Measurements from ENCODE around the gene ABCB1.

GRCh38 chr7:87645446-87645845 lies 44.8 kb upstream of the ABCB1 start:
- TF ChIP-seq EZH2 (IDR thresholded peaks at IDR 0.05) (no peak), CTCF (IDR thresholded peaks at IDR 0.05) (no peak), EZH2phosphoT487 (IDR thresholded peaks at IDR 0.05) (no peak)
